ENCODE results near the gene ITPR3. TPM values are rescaled to one million over a fixed set of nuclear protein-coding genes. Genes with fewer than 3 reads are reported as not detected.

The ITPR3 gene
- total RNA-seq, 3 donors from 2014 or later (not counting 1 experiment from before 2014, with no cell fraction given) = 45.5 to 66.7 (median 46.0) TPM

DNA sequence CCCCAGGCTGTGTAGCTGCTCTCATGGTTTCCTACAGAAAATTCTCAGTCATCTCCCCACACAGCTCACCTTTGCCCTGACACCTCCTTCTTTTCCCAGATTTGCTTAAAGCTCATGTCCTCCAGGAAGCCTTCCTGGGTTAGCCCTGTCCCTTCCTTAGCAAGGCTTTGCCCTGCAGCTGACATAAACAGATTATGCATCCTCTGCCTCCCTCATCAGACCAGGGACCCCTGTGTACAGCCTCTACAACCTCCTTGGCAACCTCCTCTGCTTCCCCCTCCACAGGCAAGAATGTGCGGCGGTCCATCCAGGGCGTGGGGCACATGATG is 50.6 kb downstream of the ITPR3 start:
- Mint-ChIP-seq H3K4me3 (no peak overlapping the region), H3K27me3 (ENCODE audit: low read depth in 2 of 2) (no peaks in the 10 kb centered on the region), H3K9me3 (no peaks in the 10 kb centered on the region), H3K4me1 (no peaks in the 10 kb centered on the region), H3K27ac (no peak overlapping the region), H3K36me3 (no peaks in the 10 kb centered on the region)
- intact Hi-C loops (cut with micrococcal nuclease) = no loop called here
- Histone ChIP-seq H3K9me3 (ENCODE audit: control insufficient read depth, insufficient read depth, low read length) (no peaks in the 10 kb centered on the region), H3K36me3 (ENCODE audit: control insufficient read depth, insufficient read depth, low read length) (peaks cover 81% of the 10 kb centered on the region), H3K4me1 (ENCODE audit: control insufficient read depth, insufficient read depth, low read length) (no peaks in the 10 kb centered on the region), H3K4me3 (ENCODE audit: low read length) (no peak overlapping the region), H3K27ac (ENCODE audit: low read length) (no peak overlapping the region), H3K27me3 (ENCODE audit: control insufficient read depth, insufficient read depth, low read length) (no peaks in the 10 kb centered on the region)
- DNase-seq = no peak
- no peak for ATAC-seq
- TF ChIP-seq, protein P1, sequence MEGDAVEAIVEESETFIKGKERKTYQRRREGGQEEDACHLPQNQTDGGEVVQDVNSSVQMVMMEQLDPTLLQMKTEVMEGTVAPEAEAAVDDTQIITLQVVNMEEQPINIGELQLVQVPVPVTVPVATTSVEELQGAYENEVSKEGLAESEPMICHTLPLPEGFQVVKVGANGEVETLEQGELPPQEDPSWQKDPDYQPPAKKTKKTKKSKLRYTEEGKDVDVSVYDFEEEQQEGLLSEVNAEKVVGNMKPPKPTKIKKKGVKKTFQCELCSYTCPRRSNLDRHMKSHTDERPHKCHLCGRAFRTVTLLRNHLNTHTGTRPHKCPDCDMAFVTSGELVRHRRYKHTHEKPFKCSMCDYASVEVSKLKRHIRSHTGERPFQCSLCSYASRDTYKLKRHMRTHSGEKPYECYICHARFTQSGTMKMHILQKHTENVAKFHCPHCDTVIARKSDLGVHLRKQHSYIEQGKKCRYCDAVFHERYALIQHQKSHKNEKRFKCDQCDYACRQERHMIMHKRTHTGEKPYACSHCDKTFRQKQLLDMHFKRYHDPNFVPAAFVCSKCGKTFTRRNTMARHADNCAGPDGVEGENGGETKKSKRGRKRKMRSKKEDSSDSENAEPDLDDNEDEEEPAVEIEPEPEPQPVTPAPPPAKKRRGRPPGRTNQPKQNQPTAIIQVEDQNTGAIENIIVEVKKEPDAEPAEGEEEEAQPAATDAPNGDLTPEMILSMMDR (IDR thresholded peaks at IDR 0.05) = no peak
- WGBS (ENCODE audit: insufficient coverage) = 97% methylated on average over 3 of the region's 3 CpGs

DNA sequence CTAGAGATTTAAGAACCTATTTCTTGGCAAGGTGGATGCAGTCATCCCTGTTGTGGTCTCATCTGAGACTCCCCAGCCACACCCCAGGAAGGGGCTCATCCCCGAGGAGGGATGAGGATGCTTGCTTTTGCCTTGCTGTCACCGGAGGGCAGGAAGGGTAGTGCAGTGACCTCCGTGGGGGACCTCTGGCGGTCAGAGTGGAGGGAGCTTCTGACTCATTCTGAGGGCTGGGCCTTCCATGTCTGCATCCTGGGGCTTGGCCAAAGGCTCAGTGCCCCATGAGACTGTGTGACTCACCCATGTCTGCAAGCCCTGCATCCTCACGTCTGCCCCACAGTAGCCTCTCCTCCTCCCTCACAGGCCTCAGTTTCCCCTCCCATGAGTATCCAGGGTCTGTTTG is 51.7 kb downstream of the ITPR3 start:
- Histone ChIP-seq H3K36me3 (ENCODE audit: control insufficient read depth, insufficient read depth, low read length) (peaks cover 81% of the 10 kb centered on the region), H3K27ac (ENCODE audit: low read length) (no peak overlapping the region), H3K4me3 (ENCODE audit: low read length) (no peak overlapping the region), H3K4me1 (ENCODE audit: control insufficient read depth, insufficient read depth, low read length) (no peaks in the 10 kb centered on the region), H3K9me3 (ENCODE audit: control insufficient read depth, insufficient read depth, low read length) (no peaks in the 10 kb centered on the region), H3K27me3 (ENCODE audit: control insufficient read depth, insufficient read depth, low read length) (no peaks in the 10 kb centered on the region)
- Mint-ChIP-seq H3K27ac (no peak overlapping the region), H3K9me3 (no peaks in the 10 kb centered on the region), H3K4me3 (no peak overlapping the region), H3K4me1 (peaks cover 0 to 3% of the 10 kb centered on the region in 2 donors), H3K36me3 (no peaks in the 10 kb centered on the region), H3K27me3 (ENCODE audit: low read depth in 2 of 2) (no peaks in the 10 kb centered on the region)
- TF ChIP-seq, protein P1 (IDR thresholded peaks at IDR 0.05) = no peak
- intact Hi-C loops (cut with micrococcal nuclease) = no loop called here
- ATAC-seq (no peak), DNase-seq (no peak)
- WGBS (ENCODE audit: insufficient coverage) = 90% methylated on average over 5 of the region's 5 CpGs

DNA sequence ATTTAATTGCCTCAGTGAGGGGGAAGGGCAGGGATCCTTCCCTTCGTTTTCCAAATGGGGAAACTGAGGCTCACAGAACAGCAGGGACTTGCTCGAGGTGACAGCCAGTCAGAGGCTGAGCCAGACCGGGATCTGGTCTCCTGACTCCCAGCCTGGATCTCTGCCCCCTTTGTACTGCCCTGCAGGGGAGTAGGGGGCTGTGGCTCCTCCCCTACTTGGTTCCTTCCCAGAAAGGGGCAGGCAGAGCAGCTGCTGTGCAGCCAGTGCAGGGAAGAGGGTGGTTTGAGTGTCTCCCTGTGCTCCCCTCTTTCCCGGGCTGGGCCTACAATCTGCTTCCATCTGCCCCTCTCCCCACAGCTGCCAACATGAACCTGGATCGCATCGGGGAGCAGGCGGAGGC is 52.7 kb downstream of the ITPR3 start:
- Histone ChIP-seq H3K9me3 (ENCODE audit: control insufficient read depth, insufficient read depth, low read length) (no peaks in the 10 kb centered on the region), H3K36me3 (ENCODE audit: control insufficient read depth, insufficient read depth, low read length) (peaks cover 77% of the 10 kb centered on the region)

DNA sequence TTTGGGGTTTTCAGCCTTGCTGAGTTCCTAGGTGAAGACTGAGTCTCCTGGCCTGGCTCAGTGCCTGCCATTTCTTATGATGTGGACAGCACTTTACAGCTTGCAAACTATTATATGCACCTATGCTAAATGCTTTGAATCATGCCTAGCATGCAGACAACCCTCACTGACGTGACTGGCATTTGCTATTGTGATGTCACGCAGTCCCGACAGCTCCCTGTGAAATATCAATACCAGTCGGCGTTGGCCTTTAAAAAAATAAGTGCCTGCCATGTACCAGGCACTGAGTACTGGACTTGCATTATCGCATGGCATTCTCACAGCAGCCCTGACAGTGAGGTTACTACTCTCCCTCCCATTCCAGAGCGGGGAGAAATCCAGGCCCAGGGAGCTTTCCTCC is 54.8 kb downstream of the ITPR3 start:
- H3K27ac Mint-ChIP-seq = peak overlapping the region in 1 of 2 donors; percentile 56
- peaks cover 71% of the 10 kb centered on the region for H3K36me3 ChIP-seq (ENCODE audit: control insufficient read depth, insufficient read depth, low read length)
- DNase-seq = no peak
- H3K27me3 Mint-ChIP-seq (ENCODE audit: low read depth in 2 of 2) = no peaks in the 10 kb centered on the region
- H3K27me3 ChIP-seq (ENCODE audit: control insufficient read depth, insufficient read depth, low read length) = no peaks in the 10 kb centered on the region
- ATAC-seq = no peak
- TF ChIP-seq, protein P1 (IDR thresholded peaks at IDR 0.05) = no peak
- no peaks in the 10 kb centered on the region for H3K36me3 Mint-ChIP-seq
- WGBS (ENCODE audit: insufficient coverage) = 98% methylated on average over 7 of the region's 7 CpGs
- no peak overlapping the region for H3K27ac ChIP-seq (ENCODE audit: low read length)
- no peak overlapping the region for H3K4me3 ChIP-seq (ENCODE audit: low read length)
- intact Hi-C loops (cut with micrococcal nuclease) = no loop called here
- no peaks in the 10 kb centered on the region for H3K4me1 ChIP-seq (ENCODE audit: control insufficient read depth, insufficient read depth, low read length)
- no peaks in the 10 kb centered on the region for H3K9me3 ChIP-seq (ENCODE audit: control insufficient read depth, insufficient read depth, low read length)
- peaks cover 0 to 5% of the 10 kb centered on the region in 2 donors for H3K4me1 Mint-ChIP-seq
- H3K4me3 Mint-ChIP-seq = no peak overlapping the region
- H3K9me3 Mint-ChIP-seq = no peaks in the 10 kb centered on the region

More for the DNA sequence above, 52.7 kb downstream of the ITPR3 start:
- WGBS (ENCODE audit: insufficient coverage) = 93% methylated on average over 3 of the region's 7 CpGs
- peaks cover 0 to 5% of the 10 kb centered on the region in 2 donors for H3K4me1 Mint-ChIP-seq
- DNase-seq (no peak), ATAC-seq (no peak)
- H3K9me3 Mint-ChIP-seq = no peaks in the 10 kb centered on the region
- no peaks in the 10 kb centered on the region for H3K4me1 ChIP-seq (ENCODE audit: control insufficient read depth, insufficient read depth, low read length)
- TF ChIP-seq, protein P1 (IDR thresholded peaks at IDR 0.05) = no peak
- no peak overlapping the region for H3K27ac Mint-ChIP-seq
- no peak overlapping the region for H3K4me3 Mint-ChIP-seq
- H3K27me3 ChIP-seq (ENCODE audit: control insufficient read depth, insufficient read depth, low read length) = no peaks in the 10 kb centered on the region
- no peak overlapping the region for H3K4me3 ChIP-seq (ENCODE audit: low read length)
- H3K27me3 Mint-ChIP-seq (ENCODE audit: low read depth in 2 of 2) = no peaks in the 10 kb centered on the region
- H3K27ac ChIP-seq (ENCODE audit: low read length) = no peak overlapping the region
- intact Hi-C loops (cut with micrococcal nuclease) = no loop called here
- H3K36me3 Mint-ChIP-seq = no peaks in the 10 kb centered on the region

All from natural killer cell (primary cell).